Middle frontal gyrus (tissue), 1 donor: ENCODE measurements around the gene S100A12.

Experiments used
- DNase-seq: peaks from one replicate; pipeline ENCODE4 v3.0.0-alpha.2; 2015; ENCODE audit warnings: low spot score; ENCODE audit errors: extremely low spot score

Gene S100A12

GRCh38 chr1:153368495-153368894, 6.9 kb downstream of the S100A12 start:
- DNase-seq = no peak

- no peak for DNase-seq
These were observed 8.3 kb downstream of the S100A12 start for GRCh38 chr1:153367090-153367489.

GRCh38 chr1:153366261-153366660, 9.2 kb downstream of the S100A12 start:
- DNase-seq = no peak

- DNase-seq = no peak
These were observed 9.7 kb downstream of the S100A12 start for GRCh38 chr1:153365696-153366095.

GRCh38 chr1:153364766-153365666, 10.4 kb downstream of the S100A12 start:
- no peak for DNase-seq

GRCh38 chr1:153364156-153364555, 11.3 kb downstream of the S100A12 start:
- DNase-seq = no peak

GRCh38 chr1:153363641-153364040, 11.8 kb downstream of the S100A12 start:
- DNase-seq = no peak

- no peak for DNase-seq
These were observed 13.1 kb downstream of the S100A12 start for GRCh38 chr1:153362187-153362775.

- no peak for DNase-seq
These were observed 13.8 kb downstream of the S100A12 start for GRCh38 chr1:153361480-153362109.

GRCh38 chr1:153360592-153361479, 14.6 kb downstream of the S100A12 start:
- no peak for DNase-seq

GRCh38 chr1:153360190-153360589, 15.2 kb downstream of the S100A12 start:
- no peak for DNase-seq

- DNase-seq = no peak
These were observed 16.2 kb downstream of the S100A12 start for GRCh38 chr1:153359241-153359640.

GRCh38 chr1:153358691-153358975, 16.8 kb downstream of the S100A12 start:
- no peak for DNase-seq

- no peak for DNase-seq
These were observed 17.3 kb downstream of the S100A12 start, which contains the start of gene S100A9 for GRCh38 chr1:153357853-153358690. Gene S100A9 (plus strand): TSS chr1:153357854. CDS start chr1:153358284, 430 bp downstream.

GRCh38 chr1:153357076-153357852, 18.2 kb downstream of the S100A12 start:
- no peak for DNase-seq

GRCh38 chr1:153356392-153357075, 18.9 kb downstream of the S100A12 start:
- no peak for DNase-seq

GRCh38 chr1:153355445-153356071, 19.9 kb downstream of the S100A12 start:
- no peak for DNase-seq

GRCh38 chr1:153354515-153355193, 20.8 kb downstream of the S100A12 start:
- no peak for DNase-seq
